ENCODE results near the gene LY6G5C.

Gene LY6G5C

DNA sequence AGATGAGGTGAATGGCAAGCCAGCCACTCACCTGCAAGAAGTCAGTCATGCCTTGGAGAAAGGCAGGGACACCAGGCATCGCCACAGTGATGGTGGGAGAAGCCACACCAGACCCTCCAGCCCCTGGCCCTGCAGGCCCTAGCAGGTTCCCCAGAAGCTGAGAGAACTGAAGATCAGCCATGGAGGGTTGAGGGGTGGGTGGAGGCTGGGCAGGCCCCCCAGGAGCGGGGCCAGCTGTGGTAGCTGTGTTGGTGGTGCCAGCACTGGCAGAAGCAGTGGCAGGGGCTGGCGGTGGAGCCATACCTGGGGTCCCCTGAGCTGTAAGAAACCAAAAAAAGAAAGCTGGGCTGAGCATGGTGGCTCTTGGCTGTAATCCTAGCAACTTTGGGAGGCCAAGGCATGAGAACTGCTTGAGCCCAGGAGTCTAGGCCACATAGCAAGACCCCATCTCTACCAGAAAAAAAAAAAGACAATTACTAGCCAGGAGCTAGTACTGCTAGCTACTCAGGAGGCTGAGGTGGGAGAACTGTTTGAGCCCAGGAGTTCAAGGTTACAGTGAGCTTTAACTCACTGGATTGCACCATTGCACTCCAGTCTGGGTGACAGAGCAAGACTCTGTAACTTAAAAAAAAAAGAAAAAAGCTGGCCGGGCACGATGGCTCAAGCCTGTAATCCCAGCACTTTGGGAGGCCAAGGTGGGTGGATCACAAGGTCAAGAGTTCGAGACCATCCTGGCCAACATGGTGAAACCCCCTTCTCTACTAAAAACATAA lies 37.9 kb downstream of the LY6G5C start:
- DNase-seq (ENCODE audit: low read depth in 1 of 2, low spot score in 1 of 2), result no peak

DNA sequence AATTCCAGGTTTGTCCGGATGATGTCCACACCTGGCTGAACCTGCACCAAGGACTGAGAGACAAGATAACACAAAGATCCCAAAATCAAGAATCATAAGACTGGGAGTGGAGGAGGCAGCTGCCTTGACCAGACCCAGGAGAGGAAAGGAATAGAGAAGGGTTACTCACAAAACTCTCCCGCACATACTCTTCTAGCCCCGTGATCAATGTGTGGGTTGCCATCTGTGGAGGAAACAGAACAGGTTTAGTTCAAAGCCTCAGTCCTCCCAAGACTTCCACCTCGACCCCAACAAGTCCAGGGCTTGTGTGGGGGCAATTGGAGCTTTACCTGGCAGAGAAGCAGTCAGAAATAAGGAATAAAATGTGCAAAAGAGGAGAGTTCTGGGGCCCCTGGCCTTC lies 39.5 kb downstream of the LY6G5C start:
- DNase-seq (ENCODE audit: low read depth in 1 of 2, low spot score in 1 of 2), result no peak

DNA sequence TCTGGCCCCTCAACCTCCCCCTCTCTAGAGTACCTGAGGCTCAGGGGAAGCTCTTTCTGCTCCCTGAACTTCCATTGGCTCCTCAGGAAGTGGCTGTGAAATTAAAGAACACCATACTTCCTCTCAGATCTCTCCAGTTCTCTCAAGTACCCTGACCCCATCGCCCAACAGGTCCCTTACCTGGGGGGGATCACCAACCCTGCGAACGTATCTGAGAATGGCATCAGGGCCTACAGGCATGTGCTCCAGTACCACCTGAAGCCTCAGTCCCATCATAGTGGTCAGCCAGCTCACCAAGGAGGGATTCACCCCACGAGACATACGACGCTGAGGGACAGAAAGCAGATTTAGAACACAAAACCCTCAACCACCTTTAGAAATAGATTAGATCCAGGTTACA lies 40.3 kb downstream of the LY6G5C start:
- DNase-seq (ENCODE audit: low read depth in 1 of 2, low spot score in 1 of 2), result no peak

DNA sequence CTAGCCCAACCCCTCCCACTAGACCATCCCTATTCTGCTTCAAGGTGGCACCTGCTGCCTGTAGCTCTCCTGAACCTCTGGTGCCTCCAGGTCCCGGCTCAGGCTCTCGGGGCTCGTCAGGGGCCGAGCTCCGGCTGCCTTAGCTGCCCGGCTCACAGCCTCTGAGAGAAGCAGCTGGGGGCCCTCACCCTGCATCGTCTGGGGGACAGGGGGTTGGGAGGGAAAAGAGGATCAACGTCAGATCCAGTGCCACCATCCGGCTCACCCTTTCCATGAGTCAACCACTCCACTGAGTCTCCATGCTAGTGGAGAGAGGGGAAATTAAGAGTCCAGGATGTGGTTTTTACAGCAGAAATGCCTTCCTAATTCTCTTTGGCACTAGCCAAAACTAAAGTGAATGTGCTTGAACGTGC lies 41.4 kb downstream of the LY6G5C start:
- DNase-seq (ENCODE audit: low read depth in 1 of 2, low spot score in 1 of 2), result no peak

DNA sequence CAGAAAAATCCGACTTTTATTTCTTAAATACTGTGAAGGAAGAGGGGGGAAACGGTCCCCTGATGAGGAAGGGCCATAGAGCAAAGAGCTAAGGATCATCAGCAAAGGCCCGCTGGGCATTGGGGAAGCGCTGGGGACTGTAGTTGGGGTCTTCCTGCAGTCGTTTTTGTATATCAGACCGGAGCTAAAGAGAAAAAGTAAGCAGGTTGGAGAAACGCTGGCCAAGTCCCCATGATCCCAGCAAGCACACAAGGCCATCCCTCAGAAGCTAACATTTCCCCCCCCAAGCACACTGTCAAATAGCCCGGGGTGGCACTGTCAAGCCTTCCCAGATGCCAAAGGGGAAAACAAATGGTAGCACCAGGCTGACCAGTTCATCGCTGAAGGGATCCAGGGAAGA lies 41.8 kb downstream of the LY6G5C start:
- no peak for DNase-seq (ENCODE audit: low read depth in 1 of 2, low spot score in 1 of 2)

DNA sequence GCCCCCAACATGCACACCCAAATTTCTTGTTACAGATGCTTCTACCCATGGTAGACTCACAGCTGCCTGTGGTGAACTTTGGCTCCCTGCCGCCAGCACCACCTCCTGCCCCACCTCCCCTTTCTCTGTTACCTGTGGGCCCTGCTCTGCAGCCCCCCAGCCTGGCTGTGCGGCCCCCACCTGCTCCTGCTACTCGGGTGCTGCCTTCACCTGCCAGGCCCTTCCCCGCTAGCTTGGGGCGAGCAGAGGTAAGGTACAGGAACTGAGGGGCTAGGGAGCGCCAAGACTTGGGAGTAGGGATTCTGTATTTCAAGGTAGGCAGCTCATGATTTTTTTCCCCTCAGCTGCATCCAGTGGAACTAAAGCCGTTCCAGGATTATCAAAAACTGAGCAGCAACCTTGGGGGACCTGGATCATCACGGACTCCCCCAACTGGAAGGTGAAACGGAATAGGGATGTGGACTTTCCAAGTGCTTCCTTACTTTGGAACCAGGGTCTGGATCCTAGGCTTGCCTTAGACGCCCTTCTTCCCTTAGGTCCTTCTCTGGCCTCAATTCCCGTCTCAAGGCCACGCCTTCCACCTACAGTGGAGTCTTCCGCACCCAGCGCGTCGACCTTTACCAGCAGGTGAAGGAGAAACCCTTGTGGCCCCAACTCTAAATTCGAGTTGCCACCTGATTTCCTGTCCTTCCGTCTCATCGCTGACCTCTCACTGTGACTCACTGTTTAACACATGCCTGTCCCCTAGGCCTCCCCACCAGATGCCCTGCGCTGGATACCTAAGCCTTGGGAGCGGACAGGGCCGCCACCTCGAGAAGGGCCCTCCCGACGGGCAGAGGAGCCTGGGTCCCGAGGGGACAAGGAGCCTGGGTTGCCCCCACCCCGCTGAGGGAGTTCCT lies 43.9 kb downstream of the LY6G5C start:
- DNase-seq (ENCODE audit: low read depth in 1 of 2, low spot score in 1 of 2), result no peak

DNA sequence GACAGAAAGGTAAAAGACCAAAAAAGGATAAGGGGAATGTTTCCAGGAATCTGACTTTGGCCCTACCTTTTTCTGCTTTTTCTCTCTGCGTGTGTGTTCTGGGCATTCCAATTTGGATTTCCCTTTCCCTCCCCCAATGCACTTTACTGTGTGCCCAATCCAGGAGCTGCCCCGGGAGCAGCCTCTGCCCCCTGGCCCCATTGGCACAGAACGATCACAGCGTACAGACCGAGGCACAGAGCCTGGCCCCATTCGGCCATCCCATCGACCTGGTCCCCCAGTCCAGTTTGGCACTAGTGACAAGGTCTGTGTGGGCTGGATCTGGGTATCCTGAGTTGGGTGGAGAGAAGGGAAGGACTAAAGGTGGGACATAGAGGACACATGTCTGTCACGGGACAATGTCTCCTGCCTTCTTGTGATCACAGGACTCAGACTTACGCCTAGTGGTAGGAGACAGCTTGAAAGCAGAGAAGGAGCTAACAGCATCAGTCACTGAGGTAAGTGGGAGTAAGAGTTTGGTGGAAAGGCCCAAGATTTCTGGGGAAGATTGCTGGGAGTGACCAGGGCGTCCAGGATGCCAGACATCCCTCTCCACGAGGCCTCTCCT lies 45.8 kb downstream of the LY6G5C start:
- no peak for DNase-seq (ENCODE audit: low read depth in 1 of 2, low spot score in 1 of 2)

DNA sequence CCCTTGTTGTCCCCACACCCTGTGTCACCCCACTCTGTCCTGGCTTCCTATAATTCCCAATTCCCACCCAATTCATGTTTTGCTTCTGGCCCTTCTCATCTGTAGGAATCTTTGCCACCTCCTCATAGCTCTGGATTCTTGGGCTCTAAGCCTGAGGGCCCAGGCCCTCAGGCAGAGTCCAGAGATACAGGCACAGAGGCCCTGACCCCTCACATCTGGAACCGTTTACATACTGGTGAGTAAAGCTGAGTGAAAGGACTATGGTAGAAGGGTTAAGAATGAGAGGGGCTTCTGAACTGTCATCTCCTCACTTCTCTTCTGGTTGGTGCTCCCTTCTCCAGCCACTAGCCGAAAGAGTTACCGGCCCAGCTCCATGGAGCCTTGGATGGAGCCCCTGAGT lies 46.7 kb downstream of the LY6G5C start:
- no peak for DNase-seq (ENCODE audit: low read depth in 1 of 2, low spot score in 1 of 2)

DNA sequence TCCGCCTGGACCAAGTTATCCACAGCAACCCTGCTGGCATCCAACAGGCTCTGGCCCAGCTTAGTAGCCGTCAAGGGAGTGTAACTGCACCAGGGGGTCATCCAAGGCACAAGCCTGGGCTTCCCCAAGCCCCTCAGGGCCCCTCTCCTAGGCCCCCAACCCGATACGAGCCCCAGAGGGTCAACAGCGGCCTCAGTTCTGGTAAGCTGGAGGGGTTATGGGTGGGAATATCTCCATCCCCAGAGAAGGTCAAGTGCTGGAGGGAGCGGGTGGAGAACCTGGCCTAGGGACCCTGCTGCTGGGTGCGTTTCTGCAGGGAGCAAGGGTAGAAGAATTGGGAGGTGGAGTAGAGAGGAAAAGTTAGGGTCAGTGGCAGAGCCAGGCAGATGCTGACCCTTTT lies 47.4 kb downstream of the LY6G5C start:
- DNase-seq (ENCODE audit: low read depth in 1 of 2, low spot score in 1 of 2), result no peak

DNA sequence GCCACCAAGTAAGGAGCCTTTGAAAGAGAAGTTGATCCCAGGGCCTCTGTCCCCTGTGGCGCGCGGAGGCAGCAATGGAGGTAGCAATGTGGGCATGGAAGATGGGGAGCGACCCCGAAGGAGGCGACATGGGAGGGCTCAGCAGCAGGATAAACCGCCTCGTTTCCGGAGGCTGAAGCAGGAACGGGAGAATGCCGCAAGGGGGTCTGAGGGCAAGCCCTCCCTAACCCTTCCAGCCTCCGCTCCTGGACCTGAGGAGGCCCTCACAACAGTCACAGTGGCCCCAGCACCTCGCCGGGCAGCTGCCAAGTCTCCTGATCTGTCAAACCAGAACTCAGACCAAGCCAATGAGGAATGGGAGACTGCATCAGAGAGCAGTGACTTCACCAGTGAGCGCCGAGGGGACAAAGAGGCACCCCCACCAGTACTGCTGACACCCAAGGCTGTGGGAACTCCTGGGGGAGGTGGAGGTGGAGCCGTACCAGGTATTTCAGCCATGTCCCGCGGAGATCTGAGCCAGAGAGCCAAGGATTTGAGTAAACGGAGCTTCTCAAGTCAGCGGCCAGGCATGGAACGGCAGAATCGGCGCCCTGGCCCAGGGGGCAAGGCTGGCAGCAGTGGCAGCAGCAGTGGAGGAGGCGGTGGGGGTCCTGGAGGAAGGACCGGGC lies 48.5 kb downstream of the LY6G5C start:
- DNase-seq (ENCODE audit: low read depth in 1 of 2, low spot score in 1 of 2), result no peak

DNA sequence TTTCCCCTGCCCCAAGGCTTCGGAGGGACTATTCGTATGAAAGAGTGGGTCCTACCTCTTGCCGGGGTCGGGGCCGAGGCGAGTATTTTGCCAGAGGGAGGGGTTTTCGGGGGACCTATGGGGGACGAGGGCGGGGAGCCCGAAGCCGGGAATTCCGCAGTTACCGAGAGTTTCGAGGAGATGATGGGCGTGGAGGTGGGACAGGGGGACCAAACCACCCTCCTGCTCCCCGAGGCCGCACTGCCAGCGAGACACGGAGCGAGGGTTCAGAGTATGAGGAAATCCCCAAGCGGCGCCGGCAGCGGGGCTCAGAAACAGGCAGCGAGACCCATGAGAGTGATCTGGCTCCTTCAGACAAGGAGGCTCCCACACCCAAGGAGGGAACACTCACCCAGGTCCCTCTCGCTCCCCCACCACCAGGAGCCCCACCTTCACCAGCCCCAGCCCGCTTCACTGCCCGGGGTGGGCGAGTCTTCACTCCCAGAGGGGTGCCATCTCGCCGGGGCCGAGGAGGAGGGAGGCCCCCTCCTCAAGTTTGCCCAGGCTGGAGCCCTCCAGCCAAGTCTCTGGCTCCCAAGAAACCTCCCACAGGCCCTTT lies 49.1 kb downstream of the LY6G5C start:
- no peak for DNase-seq (ENCODE audit: low read depth in 1 of 2, low spot score in 1 of 2)

DNA sequence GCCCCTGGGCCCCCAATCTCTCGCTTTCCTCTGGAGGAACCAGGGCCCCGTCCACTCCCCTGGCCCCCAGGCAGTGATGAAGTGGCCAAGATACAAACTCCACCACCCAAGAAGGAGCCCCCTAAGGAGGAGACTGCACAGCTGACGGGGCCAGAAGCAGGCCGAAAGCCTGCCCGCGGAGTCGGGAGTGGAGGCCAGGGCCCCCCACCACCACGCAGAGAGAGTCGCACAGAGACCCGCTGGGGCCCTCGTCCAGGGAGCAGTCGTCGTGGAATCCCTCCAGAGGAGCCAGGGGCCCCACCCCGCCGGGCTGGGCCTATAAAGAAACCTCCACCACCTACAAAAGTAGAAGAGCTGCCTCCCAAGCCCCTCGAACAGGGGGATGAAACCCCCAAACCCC lies 49.7 kb downstream of the LY6G5C start:
- DNase-seq (ENCODE audit: low read depth in 1 of 2, low spot score in 1 of 2), result no peak

DNA sequence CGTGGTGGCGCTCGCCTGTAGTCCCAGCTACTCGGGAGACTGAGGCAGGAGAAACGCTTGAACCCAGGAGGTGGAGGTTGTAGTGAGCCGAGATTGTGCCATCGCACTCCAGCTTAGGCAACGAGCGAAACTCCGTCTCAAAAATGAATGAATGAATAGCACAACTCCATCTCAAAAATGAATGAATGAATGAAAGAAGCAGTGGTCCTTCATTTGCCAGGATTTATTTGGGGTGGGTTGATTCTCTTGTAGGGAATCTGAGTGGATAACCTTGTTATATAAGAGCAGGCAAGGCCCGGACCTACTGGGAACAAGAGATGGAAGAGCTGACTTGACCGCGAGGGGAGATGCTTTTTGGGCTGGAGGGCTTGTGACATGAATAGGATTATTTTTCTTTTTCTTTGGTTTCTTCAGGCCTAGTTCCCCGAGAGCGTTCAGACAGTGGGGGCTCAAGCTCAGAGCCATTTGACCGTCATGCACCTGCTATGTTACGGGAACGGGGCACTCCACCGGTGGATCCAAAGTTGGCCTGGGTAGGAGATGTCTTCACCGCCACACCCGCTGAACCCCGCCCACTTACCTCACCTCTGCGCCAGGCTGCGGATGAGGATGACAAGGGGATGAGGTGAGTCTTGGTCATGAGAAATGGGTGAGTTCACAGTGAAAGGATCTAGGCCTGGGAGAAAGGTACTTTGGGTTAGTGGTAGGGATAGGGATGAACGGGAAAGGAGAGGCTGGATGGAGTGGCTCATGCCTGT lies 50.5 kb downstream of the LY6G5C start:
- DNase-seq (ENCODE audit: low read depth in 1 of 2, low spot score in 1 of 2), result no peak

DNA sequence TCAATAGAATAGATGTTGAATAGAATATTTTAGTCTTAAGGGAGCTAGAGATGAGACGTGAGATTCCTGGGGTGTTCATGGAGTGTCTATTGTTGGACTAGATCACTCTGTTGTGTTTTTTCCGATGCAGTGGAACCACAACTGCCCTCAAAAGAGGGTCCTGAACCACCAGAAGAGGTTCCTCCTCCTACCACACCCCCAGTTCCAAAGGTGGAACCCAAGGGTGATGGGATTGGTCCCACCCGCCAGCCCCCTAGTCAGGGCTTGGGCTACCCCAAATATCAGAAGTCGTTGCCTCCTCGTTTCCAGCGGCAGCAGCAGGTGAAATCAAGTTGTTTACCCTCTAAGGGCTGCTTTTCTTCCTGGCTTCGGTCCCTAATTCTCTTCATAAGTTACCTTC lies 51.9 kb downstream of the LY6G5C start:
- no peak for DNase-seq (ENCODE audit: low read depth in 1 of 2, low spot score in 1 of 2)

DNA sequence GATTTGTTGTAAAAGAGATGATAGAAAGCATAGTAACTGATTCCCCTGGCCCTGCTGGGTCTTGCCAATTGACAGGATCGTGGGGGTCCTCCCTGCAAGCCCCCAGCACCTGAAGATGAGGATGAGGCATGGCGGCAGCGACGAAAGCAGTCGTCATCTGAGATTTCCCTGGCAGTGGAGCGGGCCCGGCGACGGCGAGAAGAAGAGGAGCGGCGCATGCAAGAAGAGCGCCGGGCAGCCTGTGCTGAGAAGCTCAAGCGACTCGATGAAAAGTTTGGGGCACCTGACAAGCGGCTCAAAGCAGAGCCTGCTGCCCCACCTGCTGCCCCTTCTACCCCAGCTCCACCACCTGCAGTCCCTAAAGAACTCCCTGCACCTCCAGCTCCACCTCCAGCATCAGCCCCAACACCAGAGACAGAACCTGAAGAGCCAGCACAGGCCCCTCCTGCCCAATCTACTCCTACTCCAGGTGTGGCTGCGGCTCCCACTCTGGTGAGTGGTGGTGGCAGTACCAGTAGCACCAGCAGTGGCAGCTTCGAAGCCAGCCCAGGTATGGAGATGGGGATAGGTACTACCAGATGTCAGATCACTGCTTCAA lies 53.1 kb downstream of the LY6G5C start:
- DNase-seq (ENCODE audit: low read depth in 1 of 2, low spot score in 1 of 2), result no peak

DNA sequence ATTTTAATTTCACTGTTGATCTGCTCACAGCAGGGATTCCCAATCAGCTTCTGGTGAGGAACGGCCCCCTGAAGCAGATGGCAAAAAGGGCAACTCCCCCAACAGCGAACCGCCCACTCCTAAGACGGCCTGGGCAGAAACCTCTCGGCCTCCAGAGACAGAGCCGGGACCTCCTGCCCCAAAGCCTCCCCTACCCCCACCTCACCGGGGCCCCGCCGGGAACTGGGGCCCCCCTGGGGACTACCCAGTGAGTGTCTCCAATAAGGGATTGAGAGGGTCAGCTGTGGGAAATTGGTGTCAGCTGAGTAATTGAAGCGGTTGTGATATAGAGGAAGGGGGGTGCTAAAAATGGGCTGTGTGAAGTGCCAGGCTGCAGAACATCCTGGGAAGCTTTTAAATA lies 53.9 kb downstream of the LY6G5C start:
- no peak for DNase-seq (ENCODE audit: low read depth in 1 of 2, low spot score in 1 of 2)

All from activated T-helper 1 cell treated with anti-CD3 and anti-CD28 coated beads, Interleukin-2, amount 50 U/mL, for 16 hours (primary cell).